GM23338 (cell line): ENCODE measurements around the gene MRPS11. TPM values are rescaled to one million over a fixed set of nuclear protein-coding genes. Genes with fewer than 3 reads are reported as not detected.

Experiments
- ATAC-seq: fragments of 200-7000 bp; cut with Tn5 transposase; 3 replicates; pipeline ENCODE4 v1.9.1; 2020
- DNase-seq: peaks from one replicate; pipeline ENCODE4 v3.0.0-alpha.2; 2015; ENCODE audit warnings: low spot score
- H2AFZ ChIP-seq: fragments of 200-600 bp; sonication (generic); 2 replicates; pipeline ENCODE4 v1.8.0; 2016; ENCODE audit warnings: antibody characterized with exemption, mild to moderate bottlenecking, moderate library complexity
- H3F3A ChIP-seq: fragments of 200-600 bp; sonication (generic); replicated peaks from 2 replicates; pipeline ENCODE4 v1.8.0; 2017; ENCODE audit warnings: antibody characterized with exemption, mixed run types, low read depth
- H3K27ac ChIP-seq: fragments of 200-600 bp; sonication (generic); 2 replicates; pipeline ENCODE4 v1.6.1; 2016; ENCODE audit warnings: low read depth
- H3K27me3 ChIP-seq: fragments of 200-600 bp; sonication (generic); 2 replicates; pipeline ENCODE4 v1.8.0; 2016; ENCODE audit warnings: mild to moderate bottlenecking, mixed run types, moderate library complexity; ENCODE audit not compliant: insufficient read depth
- H3K36me3 ChIP-seq: fragments of 200-600 bp; sonication (generic); 2 replicates; pipeline ENCODE4 v1.8.0; 2016; ENCODE audit warnings: mild to moderate bottlenecking; ENCODE audit not compliant: insufficient read depth
- H3K4me1 ChIP-seq: fragments of 200-600 bp; sonication (generic); 2 replicates; pipeline ENCODE4 v1.8.0; 2016; ENCODE audit warnings: mild to moderate bottlenecking, moderate library complexity; ENCODE audit not compliant: insufficient read depth
- H3K4me2 ChIP-seq: fragments of 200-600 bp; sonication (generic); 2 replicates; pipeline ENCODE4 v1.7.1; 2017; ENCODE audit warnings: mixed run types
- H3K4me3 ChIP-seq: fragments of 200-600 bp; sonication (generic); 2 replicates; pipeline ENCODE4 v1.6.1; 2016; ENCODE audit warnings: mixed run types
- H3K79me2 ChIP-seq: fragments of 200-600 bp; sonication (generic); replicated peaks from 2 replicates; pipeline ENCODE4 v1.8.0; 2017; ENCODE audit warnings: mild to moderate bottlenecking; ENCODE audit not compliant: insufficient read depth
- H3K9me2 ChIP-seq: fragments of 200-600 bp; sonication (generic); 2 replicates; pipeline ENCODE4 v1.8.0; 2017; ENCODE audit not compliant: insufficient read depth
- H4K20me1 ChIP-seq: fragments of 200-600 bp; sonication (generic); replicated peaks from 2 replicates; pipeline ENCODE4 v1.8.0; 2017; ENCODE audit warnings: mild to moderate bottlenecking; ENCODE audit not compliant: insufficient read depth
- H3K27ac Mint-ChIP-seq: 2 replicates; pipeline ENCODE4 v1.8.0; 2020; ENCODE audit warnings: inconsistent platforms, mild to moderate bottlenecking, moderate library complexity, mixed read lengths
- H3K27me3 Mint-ChIP-seq: 3 replicates; pipeline ENCODE4 v1.8.0; 2022; ENCODE audit warnings: low read depth, mild to moderate bottlenecking, moderate library complexity, mixed read lengths, inconsistent platforms; ENCODE audit not compliant: insufficient read depth, poor library complexity
- H3K36me3 Mint-ChIP-seq: 3 replicates; pipeline ENCODE4 v1.8.0; 2021; ENCODE audit warnings: low read depth, mild to moderate bottlenecking, inconsistent platforms, moderate library complexity, mixed read lengths
- H3K4me1 Mint-ChIP-seq: 3 replicates; pipeline ENCODE4 v1.8.0; 2020; ENCODE audit warnings: mild to moderate bottlenecking, inconsistent platforms, mixed read lengths
- H3K4me3 Mint-ChIP-seq: 3 replicates; pipeline ENCODE4 v1.8.0; 2021; ENCODE audit warnings: moderate library complexity, mild to moderate bottlenecking, inconsistent platforms, mixed read lengths
- H3K9me3 Mint-ChIP-seq: 3 replicates; pipeline ENCODE4 v1.8.0; 2020; ENCODE audit warnings: moderate library complexity, mild to moderate bottlenecking, inconsistent platforms, mixed read lengths
- CTCF ChIP-seq, 2 experiments: fragments of 200-600 bp in 1 of 2; sonication (generic) in 1 of 2; conservative IDR thresholded peaks; 2 replicates each; pipeline versions ENCODE4 v1.5.1 to v1.6.1; 2016 to 2017; ENCODE audit warnings: antibody characterized with exemption in 2 of 2, low read depth in 2 of 2, mild to moderate bottlenecking in 2 of 2, moderate library complexity in 1 of 2
- ETS1 ChIP-seq: IDR thresholded peaks from 2 replicates; pipeline ENCODE4 v1.6.1; 2016; ENCODE audit warnings: antibody characterized with exemption
- EZH2phosphoT487 ChIP-seq: fragments of 200-600 bp; sonication (generic); IDR thresholded peaks from one replicate; pipeline ENCODE4 v1.8.1; 2018; ENCODE audit warnings: antibody characterized with exemption; ENCODE audit not compliant: unreplicated experiment
- ZNF331 ChIP-seq: fragments of 250-450 bp; sonication (Bioruptor Pico); IDR thresholded peaks from 2 replicates; pipeline ENCODE4 v1.5.0; 2020; ENCODE audit warnings: low read depth, mild to moderate bottlenecking, moderate library complexity
- polyA plus RNA-seq: library from polyadenylated mRNA; unstranded; fragments of >200 nt; fragmentation: Nextera tagmentation; extraction: Ambion mirVana; gene quantifications from 2 replicates; pipeline ENCODE4 v1.2.1, GENCODE V29; 2016
- total RNA-seq: library from RNA; depleted of rRNA; stranded (reverse); fragments of >200 nt; shearing (Covaris generic); gene quantifications from 2 replicates; pipeline ENCODE4 v1.2.3, GENCODE V29; 2014
- TF ChIP-seq, protein P1 (sequence below): fragments of 250-450 bp; sonication (Bioruptor Pico); IDR thresholded peaks from 2 replicates; pipeline ENCODE4 v1.5.0; 2020; ENCODE audit warnings: mild to moderate bottlenecking, moderate library complexity

Gene MRPS11
- total and polyA plus RNA-seq, 2 experiments from 2014 or later = 35.8 to 57.9 TPM

GRCh38 chr15:88470625-88471372 is 3.3 kb downstream of the MRPS11 start:
- H3F3A ChIP-seq = no peaks in the 10 kb centered on the region
- H2AFZ ChIP-seq = no peak overlapping the region
- Mint-ChIP-seq H3K27me3 (peaks cover 8% of the 10 kb centered on the region), H3K4me1 (peaks cover 11% of the 10 kb centered on the region; the same call in 2 of the 3 replicates), H3K27ac (no peak overlapping the region), H3K4me3 (no peak overlapping the region), H3K9me3 (no peaks in the 10 kb centered on the region; the same call in 2 of the 3 replicates), H3K36me3 (peaks cover 19% of the 10 kb centered on the region; the same call in 2 of the 3 replicates)
- peaks cover 9% of the 10 kb centered on the region; the same call in 1 of the 2 replicates for H3K4me1 ChIP-seq
- H3K27me3 ChIP-seq = no peaks in the 10 kb centered on the region
- TF ChIP-seq, protein P1, sequence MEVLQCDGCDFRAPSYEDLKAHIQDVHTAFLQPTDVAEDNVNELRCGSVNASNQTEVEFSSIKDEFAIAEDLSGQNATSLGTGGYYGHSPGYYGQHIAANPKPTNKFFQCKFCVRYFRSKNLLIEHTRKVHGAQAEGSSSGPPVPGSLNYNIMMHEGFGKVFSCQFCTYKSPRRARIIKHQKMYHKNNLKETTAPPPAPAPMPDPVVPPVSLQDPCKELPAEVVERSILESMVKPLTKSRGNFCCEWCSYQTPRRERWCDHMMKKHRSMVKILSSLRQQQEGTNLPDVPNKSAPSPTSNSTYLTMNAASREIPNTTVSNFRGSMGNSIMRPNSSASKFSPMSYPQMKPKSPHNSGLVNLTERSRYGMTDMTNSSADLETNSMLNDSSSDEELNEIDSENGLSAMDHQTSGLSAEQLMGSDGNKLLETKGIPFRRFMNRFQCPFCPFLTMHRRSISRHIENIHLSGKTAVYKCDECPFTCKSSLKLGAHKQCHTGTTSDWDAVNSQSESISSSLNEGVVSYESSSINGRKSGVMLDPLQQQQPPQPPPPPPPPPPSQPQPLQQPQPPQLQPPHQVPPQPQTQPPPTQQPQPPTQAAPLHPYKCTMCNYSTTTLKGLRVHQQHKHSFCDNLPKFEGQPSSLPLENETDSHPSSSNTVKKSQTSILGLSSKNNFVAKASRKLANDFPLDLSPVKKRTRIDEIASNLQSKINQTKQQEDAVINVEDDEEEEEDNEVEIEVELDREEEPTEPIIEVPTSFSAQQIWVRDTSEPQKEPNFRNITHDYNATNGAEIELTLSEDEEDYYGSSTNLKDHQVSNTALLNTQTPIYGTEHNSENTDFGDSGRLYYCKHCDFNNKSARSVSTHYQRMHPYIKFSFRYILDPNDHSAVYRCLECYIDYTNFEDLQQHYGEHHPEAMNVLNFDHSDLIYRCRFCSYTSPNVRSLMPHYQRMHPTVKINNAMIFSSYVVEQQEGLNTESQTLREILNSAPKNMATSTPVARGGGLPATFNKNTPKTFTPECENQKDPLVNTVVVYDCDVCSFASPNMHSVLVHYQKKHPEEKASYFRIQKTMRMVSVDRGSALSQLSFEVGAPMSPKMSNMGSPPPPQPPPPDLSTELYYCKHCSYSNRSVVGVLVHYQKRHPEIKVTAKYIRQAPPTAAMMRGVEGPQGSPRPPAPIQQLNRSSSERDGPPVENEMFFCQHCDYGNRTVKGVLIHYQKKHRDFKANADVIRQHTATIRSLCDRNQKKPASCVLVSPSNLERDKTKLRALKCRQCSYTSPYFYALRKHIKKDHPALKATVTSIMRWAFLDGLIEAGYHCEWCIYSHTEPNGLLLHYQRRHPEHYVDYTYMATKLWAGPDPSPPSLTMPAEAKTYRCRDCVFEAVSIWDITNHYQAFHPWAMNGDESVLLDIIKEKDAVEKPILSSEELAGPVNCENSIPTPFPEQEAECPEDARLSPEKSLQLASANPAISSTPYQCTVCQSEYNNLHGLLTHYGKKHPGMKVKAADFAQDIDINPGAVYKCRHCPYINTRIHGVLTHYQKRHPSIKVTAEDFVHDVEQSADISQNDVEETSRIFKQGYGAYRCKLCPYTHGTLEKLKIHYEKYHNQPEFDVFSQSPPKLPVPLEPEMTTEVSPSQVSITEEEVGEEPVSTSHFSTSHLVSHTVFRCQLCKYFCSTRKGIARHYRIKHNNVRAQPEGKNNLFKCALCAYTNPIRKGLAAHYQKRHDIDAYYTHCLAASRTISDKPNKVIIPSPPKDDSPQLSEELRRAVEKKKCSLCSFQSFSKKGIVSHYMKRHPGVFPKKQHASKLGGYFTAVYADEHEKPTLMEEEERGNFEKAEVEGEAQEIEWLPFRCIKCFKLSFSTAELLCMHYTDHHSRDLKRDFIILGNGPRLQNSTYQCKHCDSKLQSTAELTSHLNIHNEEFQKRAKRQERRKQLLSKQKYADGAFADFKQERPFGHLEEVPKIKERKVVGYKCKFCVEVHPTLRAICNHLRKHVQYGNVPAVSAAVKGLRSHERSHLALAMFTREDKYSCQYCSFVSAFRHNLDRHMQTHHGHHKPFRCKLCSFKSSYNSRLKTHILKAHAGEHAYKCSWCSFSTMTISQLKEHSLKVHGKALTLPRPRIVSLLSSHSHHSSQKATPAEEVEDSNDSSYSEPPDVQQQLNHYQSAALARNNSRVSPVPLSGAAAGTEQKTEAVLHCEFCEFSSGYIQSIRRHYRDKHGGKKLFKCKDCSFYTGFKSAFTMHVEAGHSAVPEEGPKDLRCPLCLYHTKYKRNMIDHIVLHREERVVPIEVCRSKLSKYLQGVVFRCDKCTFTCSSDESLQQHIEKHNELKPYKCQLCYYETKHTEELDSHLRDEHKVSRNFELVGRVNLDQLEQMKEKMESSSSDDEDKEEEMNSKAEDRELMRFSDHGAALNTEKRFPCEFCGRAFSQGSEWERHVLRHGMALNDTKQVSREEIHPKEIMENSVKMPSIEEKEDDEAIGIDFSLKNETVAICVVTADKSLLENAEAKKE (CRISPR knock-in tag) = no peak
- TF ChIP-seq ETS1 = no peak
- TF ChIP-seq ZNF331 (CRISPR knock-in tag) = no peak
- TF ChIP-seq EZH2phosphoT487 = no peak
- TF ChIP-seq CTCF (conservative IDR thresholded peaks at IDR 0.05; ENCODE audit: low read depth in 2 of 2) = 0 out of 4 replicates have a peak, but pooled peaks of 1 of the 2 experiments have one; percentile 24
- no peak overlapping the region for H3K4me3 ChIP-seq
- peak; percentile 27 for DNase-seq
- no peaks in the 10 kb centered on the region; the same call in 1 of the 2 replicates for H3K36me3 ChIP-seq
- H3K9me2 ChIP-seq = no peaks in the 10 kb centered on the region
- no peak for ATAC-seq
- H3K79me2 ChIP-seq = peaks cover 36% of the 10 kb centered on the region
- H3K4me2 ChIP-seq = no peak overlapping the region
- H3K27ac ChIP-seq = no peak overlapping the region
- H4K20me1 ChIP-seq = peaks cover 6% of the 10 kb centered on the region; the same call in 1 of the 2 replicates
